GM10266 (cell line): ENCODE data around the gene TSC2.
"Not testable (repeated sequence)": the region's sequence is repeated elsewhere in the genome, so short reads cannot be mapped to it uniquely, and the experiment has no call there.

Experiments
- DNase-seq: peaks from one replicate; pipeline ENCODE4 v3.0.0; 2012; ENCODE audit errors: extremely low spot score

Gene TSC2

GRCh38 chr16:2124377-2124693 is 76.5 kb downstream of the TSC2 start:
- not testable (repeated sequence) for DNase-seq

GRCh38 chr16:2124694-2125444 is 77.1 kb downstream of the TSC2 start:
- not testable (repeated sequence) for DNase-seq

- DNase-seq: not testable (repeated sequence)
These were observed 77.8 kb downstream of the TSC2 start for GRCh38 chr16:2125609-2126008.

- DNase-seq: not testable (repeated sequence)
These were observed 78.5 kb downstream of the TSC2 start for GRCh38 chr16:2126161-2126743.

- not testable (repeated sequence) for DNase-seq
These were observed 79.3 kb downstream of the TSC2 start for GRCh38 chr16:2126928-2127556.

GRCh38 chr16:2127630-2128280 is 80.0 kb downstream of the TSC2 start:
- DNase-seq: not testable (repeated sequence)

- not testable (repeated sequence) for DNase-seq
These were observed 81.5 kb downstream of the TSC2 start for GRCh38 chr16:2129251-2129650.

GRCh38 chr16:2129890-2130447 is 82.2 kb downstream of the TSC2 start:
- DNase-seq: not testable (repeated sequence)

- not testable (repeated sequence) for DNase-seq
These were observed 86.0 kb downstream of the TSC2 start for GRCh38 chr16:2133797-2134196.

GRCh38 chr16:2135071-2135470 is 87.3 kb downstream of the TSC2 start:
- not testable (repeated sequence) for DNase-seq

GRCh38 chr16:2135770-2136490 is 88.1 kb downstream of the TSC2 start, which contains the start of gene PKD1:
PKD1 (minus strand) TSS chr16:2135898; CDS start chr16:2135689, 209 bp downstream.
- peak; percentile 34 for DNase-seq
